Stimulated activated CD4-positive, alpha-beta T cell treated with anti-CD3 and anti-CD28 coated beads, Interleukin-4, amount 100 ng/mL, for 1 hour (primary cell): Measurements from ENCODE around the gene HMCN2.

ENCODE experiments used
- DNase-seq: peaks from one replicate; pipeline ENCODE4 v3.0.0-alpha.2; 2020

Gene HMCN2

GRCh38 chr9:130371196-130371966, 105.8 kb downstream of the HMCN2 start:
- no peak for DNase-seq

GRCh38 chr9:130372057-130372456, 106.5 kb downstream of the HMCN2 start:
- DNase-seq = no peak

GRCh38 chr9:130373679-130374325, 108.2 kb downstream of the HMCN2 start:
- no peak for DNase-seq

GRCh38 chr9:130377612-130378011, 112.1 kb downstream of the HMCN2 start:
- DNase-seq = no peak

- no peak for DNase-seq
Observed at GRCh38 chr9:130378875-130379648, 113.5 kb downstream of the HMCN2 start.

GRCh38 chr9:130379649-130379970, 114.0 kb downstream of the HMCN2 start:
- no peak for DNase-seq

- no peak for DNase-seq
Observed at GRCh38 chr9:130380920-130381469, 115.4 kb downstream of the HMCN2 start.

GRCh38 chr9:130381660-130382059, 116.1 kb downstream of the HMCN2 start:
- DNase-seq = no peak

GRCh38 chr9:130382096-130382495, 116.5 kb downstream of the HMCN2 start:
- no peak for DNase-seq

- no peak for DNase-seq
Observed at GRCh38 chr9:130382636-130383349, 117.2 kb downstream of the HMCN2 start.

GRCh38 chr9:130383350-130383715, 117.8 kb downstream of the HMCN2 start:
- DNase-seq = no peak

GRCh38 chr9:130383979-130384676, 118.6 kb downstream of the HMCN2 start:
- no peak for DNase-seq

GRCh38 chr9:130385257-130385656, 119.7 kb downstream of the HMCN2 start:
- DNase-seq = no peak

GRCh38 chr9:130387398-130387797, 121.8 kb downstream of the HMCN2 start:
- no peak for DNase-seq

- no peak for DNase-seq
Observed at GRCh38 chr9:130387905-130388304, 122.3 kb downstream of the HMCN2 start.

- DNase-seq = no peak
Observed at GRCh38 chr9:130390390-130390789, 124.8 kb downstream of the HMCN2 start.

GRCh38 chr9:130390986-130391385, 125.4 kb downstream of the HMCN2 start:
- no peak for DNase-seq

GRCh38 chr9:130391866-130392265, 126.3 kb downstream of the HMCN2 start:
- DNase-seq = no peak

- DNase-seq = no peak
Observed at GRCh38 chr9:130393681-130394071, 128.1 kb downstream of the HMCN2 start.

GRCh38 chr9:130394320-130394719, 128.8 kb downstream of the HMCN2 start:
- no peak for DNase-seq

- no peak for DNase-seq
Observed at GRCh38 chr9:130394814-130395470, 129.4 kb downstream of the HMCN2 start.
